Measurements from ENCODE around the gene KRTAP6-2. TPM values are rescaled to one million over a fixed set of nuclear protein-coding genes. Genes with fewer than 3 reads are reported as not detected.

Gene KRTAP6-2
- total and polyA plus RNA-seq, 2 of the 8 experiments (the other 6 are each of a cell fraction or from before 2014, with no cell fraction given) = not detected

GRCh38 chr21:30623362-30623761, 24.7 kb upstream of the KRTAP6-2 start:
- H2BK120ac ChIP-seq (replicated peaks; ENCODE audit: low read depth, low read length) = no peak overlapping the region
- no peak overlapping the region for H2BK15ac ChIP-seq (ENCODE audit: low read length)
- H2BK20ac ChIP-seq (ENCODE audit: low read length) = no peak overlapping the region
- H2BK12ac ChIP-seq (ENCODE audit: low read depth, low read length) = no peak overlapping the region
- H3K23me2 ChIP-seq (ENCODE audit: low read depth, low read length) = no peaks in the 10 kb centered on the region
- H3K79me1 ChIP-seq (ENCODE audit: low read depth, low read length) = no peaks in the 10 kb centered on the region
- no peak overlapping the region for H3K4ac ChIP-seq (replicated peaks; ENCODE audit: insufficient read length, low read depth, low read length)
- FAIRE-seq (no peak), DNase-seq (ENCODE audit: low read depth in 1 of 2, low spot score in 2 of 2) (no peak)
- no peaks in the 10 kb centered on the region for H3K36me3 ChIP-seq (ENCODE audit: control insufficient read depth in 2 of 4, insufficient read depth in 4 of 4, low read length in 3 of 4)
- H3K14ac ChIP-seq (ENCODE audit: insufficient read length) = no peak overlapping the region
- H3K27me3 ChIP-seq (replicated peaks in 1 of 4; ENCODE audit: control insufficient read depth in 3 of 4, extremely low read depth in 1 of 4, insufficient read depth in 3 of 4, low read length in 3 of 4) = peaks cover 0 to 1% (median 0%) of the 10 kb centered on the region in 4 experiments; a peak in 1 of 7 replicates
- no peaks in the 10 kb centered on the region for H3K79me2 ChIP-seq (ENCODE audit: control insufficient read depth in 1 of 2, insufficient read depth in 2 of 2, low read length in 2 of 2)
- H4K5ac ChIP-seq (ENCODE audit: insufficient read length, low read depth, low read length) = no peak overlapping the region
- H3K4me2 ChIP-seq (ENCODE audit: insufficient read depth in 1 of 2, low read depth in 2 of 2, low read length in 2 of 2) = no peak overlapping the region
- no peak overlapping the region for H3K4me3 ChIP-seq (ENCODE audit: extremely low read depth in 1 of 4, insufficient read depth in 2 of 4, low read depth in 3 of 4, low read length in 4 of 4)
- no peak overlapping the region for H2AK5ac ChIP-seq (ENCODE audit: low read depth, low read length)
- H3K23ac ChIP-seq (ENCODE audit: insufficient read length) = no peak overlapping the region
- 90% methylated on average over 3 of the region's 3 CpGs; no CpG with 5 or more reads in 1 of the 2 experiments for WGBS, 2 experiments (ENCODE audit: extremely low coverage in 1 of 2, insufficient coverage in 1 of 2, insufficient read length in 1 of 2, insufficient replicate concordance in 2 of 2, low coverage in 1 of 2, low lambda C conversion rate in 2 of 2, missing lambda C conversion rate in 1 of 2)
- TF ChIP-seq BRCA1 (IDR thresholded peaks at IDR 0.05; ENCODE audit: low read depth, low read length) (no peak), CTCF (IDR thresholded peaks at IDR 0.05; ENCODE audit: control extremely low read depth in 1 of 3, insufficient read depth in 1 of 3, low read depth in 1 of 3, low read length in 3 of 3) (no peak), TAF7 (optimal IDR thresholded peaks at IDR 0.05; ENCODE audit: borderline replicate concordance, low read depth, low read length) (no peak), POLR2AphosphoS5 (IDR thresholded peaks at IDR 0.05; ENCODE audit: low read depth, low read length) (no peak), ATF2 (IDR thresholded peaks at IDR 0.05; ENCODE audit: low read length) (no peak), EP300 (IDR thresholded peaks at IDR 0.05; ENCODE audit: borderline replicate concordance in 1 of 2, low read depth in 2 of 2, low read length in 2 of 2) (no peak), MAFK (IDR thresholded peaks at IDR 0.05; ENCODE audit: low read depth, low read length) (no peak), YY1 (IDR thresholded peaks at IDR 0.05; ENCODE audit: low read depth, low read length) (no peak), KDM4A (IDR thresholded peaks at IDR 0.05; ENCODE audit: low read depth, low read length, severe bottlenecking) (no peak)
- H3K18ac ChIP-seq (ENCODE audit: extremely low read depth, low read length) = no peak overlapping the region
- no peak overlapping the region for H2BK5ac ChIP-seq (ENCODE audit: low read depth, low read length)
- no peak overlapping the region for H3K56ac ChIP-seq (replicated peaks; ENCODE audit: insufficient read length, low read depth, low read length)
- H3K27ac ChIP-seq (ENCODE audit: low read depth, low read length) = no peak overlapping the region
- ChIA-PET POLR2A (ENCODE audit: partially characterized antibody) (no interaction called here), CTCF (ENCODE audit: partially characterized antibody) (interaction anchor here (1.5 kb wide), 1 partner anchor 17 kb away, joined by 5 read pairs; no protein-coding TSS in a partner anchor)
- no peaks in the 10 kb centered on the region for H4K20me1 ChIP-seq (replicated peaks in 1 of 2; ENCODE audit: control insufficient read depth in 1 of 2, insufficient read depth in 2 of 2, low read length in 2 of 2)
- no peak overlapping the region for H2AFZ ChIP-seq (ENCODE audit: low read length)
- H3K4me1 ChIP-seq (replicated peaks in 1 of 4; ENCODE audit: control insufficient read depth in 3 of 4, insufficient read depth in 4 of 4, low read length in 3 of 4) = peaks cover 0 to 2% (median 0%) of the 10 kb centered on the region in 4 experiments; a peak in 2 of 7 replicates
- H4K8ac ChIP-seq (ENCODE audit: extremely low read depth, insufficient read depth, low read length) = no peak overlapping the region
- peaks cover 7% of the 10 kb centered on the region in 2 experiments for H3K9me3 ChIP-seq (ENCODE audit: insufficient read depth in 2 of 2, low read depth in 1 of 2, low read length in 1 of 2)
- H4K91ac ChIP-seq (replicated peaks; ENCODE audit: insufficient read length, low read length) = no peak overlapping the region
- H3K9ac ChIP-seq (replicated peaks in 1 of 4; ENCODE audit: extremely low read depth in 1 of 4, low read depth in 3 of 4, low read length in 3 of 4) = no peak overlapping the region
